NCI-H1694 treated with DMSO at 0.1 percent for 48 hours (cell line): ENCODE data around the gene SIT1.

Source experiments
- DNase-seq: peaks from one replicate; lab custom pipeline; 2025; lab: John Stamatoyannopoulos, UW

SIT1 gene

GRCh38 chr9:35650341-35651158, at the start of gene SIT1:
TSS of gene SIT1 (minus strand) at chr9:35650931. CDS start at chr9:35650853, 78 bp downstream.
- no peak for DNase-seq

GRCh38 chr9:35700031-35700430, 49.3 kb upstream of the SIT1 start:
- DNase-seq: no peak

GRCh38 chr9:35698231-35698630, 47.5 kb upstream of the SIT1 start:
- DNase-seq: no peak

- no peak for DNase-seq
These were observed 46.8 kb upstream of the SIT1 start for GRCh38 chr9:35697486-35697885.

GRCh38 chr9:35696520-35697215, 45.9 kb upstream of the SIT1 start:
- DNase-seq: peak; percentile 38

- DNase-seq: no peak
These were observed 45.2 kb upstream of the SIT1 start for GRCh38 chr9:35695943-35696401.

GRCh38 chr9:35691757-35692301, 41.1 kb upstream of the SIT1 start:
- no peak for DNase-seq

- DNase-seq: no peak
These were observed 40.6 kb upstream of the SIT1 start for GRCh38 chr9:35691334-35691650.

GRCh38 chr9:35690614-35691333, 40.0 kb upstream of the SIT1 start:
- peak; percentile 33 for DNase-seq

GRCh38 chr9:35690294-35690613, 39.5 kb upstream of the SIT1 start:
- DNase-seq: no peak

- no peak for DNase-seq
These were observed 39.0 kb upstream of the SIT1 start, which contains the start of gene TPM2 for GRCh38 chr9:35689542-35690293. TSS of gene TPM2 (minus strand) at chr9:35689925. CDS start at chr9:35689817, 108 bp downstream.

- no peak for DNase-seq
These were observed 38.1 kb upstream of the SIT1 start for GRCh38 chr9:35688558-35689541.

- no peak for DNase-seq
These were observed 37.3 kb upstream of the SIT1 start for GRCh38 chr9:35687972-35688557.

GRCh38 chr9:35687306-35687705, 36.6 kb upstream of the SIT1 start:
- DNase-seq: no peak

- no peak for DNase-seq
These were observed 35.8 kb upstream of the SIT1 start for GRCh38 chr9:35686222-35687203.

GRCh38 chr9:35685506-35685905, 34.8 kb upstream of the SIT1 start:
- no peak for DNase-seq

- no peak for DNase-seq
These were observed 34.2 kb upstream of the SIT1 start for GRCh38 chr9:35684921-35685320.

GRCh38 chr9:35683323-35683722, 32.6 kb upstream of the SIT1 start:
- DNase-seq: no peak
